GM18907 (cell line): ENCODE results near the gene MRPL39.

Source experiments
- ATAC-seq: cut with Tn5 transposase; IDR thresholded peaks from one replicate; pipeline ENCODE4 v1.9.1; 2021; ENCODE audit warnings: mild to moderate bottlenecking, moderate library complexity; ENCODE audit not compliant: unreplicated experiment

Gene MRPL39

DNA sequence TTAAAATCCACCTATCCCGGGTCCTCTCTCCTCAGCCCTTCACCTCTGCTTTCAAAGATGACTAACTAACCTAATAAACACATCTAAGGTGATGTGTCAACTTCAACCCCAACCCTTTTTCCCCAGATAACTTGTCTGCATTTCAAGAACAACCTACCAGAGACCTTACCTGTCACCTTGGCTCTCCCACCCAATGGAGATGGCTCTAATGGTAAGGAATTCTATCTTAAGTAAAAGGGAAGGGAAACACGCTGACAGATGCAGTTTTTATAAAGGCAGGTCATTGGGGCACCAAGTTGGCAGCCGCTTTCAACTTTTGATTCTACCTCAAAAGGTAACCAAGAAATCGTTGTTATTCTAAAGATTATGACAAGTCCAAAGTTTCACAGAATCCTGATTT, 37.6 kb downstream of the MRPL39 start:
- ATAC-seq = no peak

DNA sequence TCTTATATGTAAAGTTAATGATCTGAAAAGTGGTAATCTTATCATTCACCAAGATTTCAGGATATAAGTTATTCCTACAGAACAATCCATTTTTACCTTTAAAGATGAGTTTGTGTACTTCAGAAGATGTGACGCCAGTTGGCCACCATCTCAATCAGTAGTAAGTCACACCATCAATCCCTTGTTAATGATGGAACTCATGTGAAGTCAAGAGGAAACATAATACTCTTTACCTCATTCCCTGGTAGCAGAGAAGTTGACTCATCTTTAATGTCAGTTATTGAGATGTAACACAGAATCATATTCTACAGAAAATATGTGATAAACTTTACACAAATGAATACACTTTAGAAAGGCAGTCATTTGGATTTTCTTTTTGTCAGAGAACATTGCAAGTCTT, 38.2 kb downstream of the MRPL39 start:
- no peak for ATAC-seq

- no peak for ATAC-seq
Observed at GRCh38 chr21:25568246-25568645, 39.0 kb downstream of the MRPL39 start.

- ATAC-seq = no peak
Observed at GRCh38 chr21:25567472-25567871, 39.8 kb downstream of the MRPL39 start.

DNA sequence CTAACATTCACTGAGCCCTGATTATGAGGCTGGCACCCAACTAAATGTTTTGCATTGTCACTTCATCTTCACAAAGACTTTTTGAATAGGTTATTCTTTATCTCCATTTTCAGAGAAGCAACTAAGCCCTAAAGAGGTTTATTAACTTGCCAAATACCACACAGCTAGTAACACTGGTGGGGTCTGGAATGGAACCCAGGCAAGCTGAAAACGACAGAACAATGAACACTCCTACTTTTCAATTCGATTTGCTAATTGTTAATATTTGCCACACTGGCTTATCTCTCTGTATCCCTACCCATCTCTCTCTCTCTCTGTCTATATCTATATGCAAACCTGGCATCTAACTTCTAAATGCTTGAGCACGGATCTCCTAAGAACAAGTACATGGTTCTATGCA, 40.6 kb downstream of the MRPL39 start:
- no peak for ATAC-seq

GRCh38 chr21:25565272-25566211, 41.7 kb downstream of the MRPL39 start:
- ATAC-seq = no peak

DNA sequence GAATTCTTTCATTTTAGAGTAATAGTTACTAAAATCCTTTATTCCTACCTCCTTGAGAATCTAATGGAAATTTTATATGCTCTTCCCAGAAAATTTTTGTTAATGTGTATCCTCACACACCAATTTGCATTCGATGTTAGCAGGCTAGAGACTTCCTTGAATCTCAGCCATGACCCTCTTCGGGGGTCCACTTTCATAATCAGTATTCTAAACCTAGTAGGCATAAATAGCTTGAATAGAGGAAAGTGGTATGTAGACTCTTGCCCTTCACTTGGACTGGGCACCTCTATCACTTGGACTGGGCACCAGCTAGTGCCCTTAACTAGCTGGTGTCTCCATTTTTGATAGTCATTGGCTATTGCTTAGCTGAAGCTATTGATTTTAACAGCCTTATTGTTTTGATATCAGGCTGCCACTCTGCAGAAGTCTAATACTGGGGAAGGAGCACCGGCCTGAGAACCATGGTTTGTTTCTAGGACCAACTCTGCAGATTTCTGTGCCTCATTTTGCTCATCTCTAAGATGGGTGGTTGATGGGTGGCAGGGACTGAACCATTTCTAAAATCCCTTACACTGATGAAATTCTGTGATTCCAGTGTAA, 42.8 kb downstream of the MRPL39 start:
- ATAC-seq = no peak

- ATAC-seq = peak; percentile 32
Observed at GRCh38 chr21:25563361-25564116, 43.7 kb downstream of the MRPL39 start.

DNA sequence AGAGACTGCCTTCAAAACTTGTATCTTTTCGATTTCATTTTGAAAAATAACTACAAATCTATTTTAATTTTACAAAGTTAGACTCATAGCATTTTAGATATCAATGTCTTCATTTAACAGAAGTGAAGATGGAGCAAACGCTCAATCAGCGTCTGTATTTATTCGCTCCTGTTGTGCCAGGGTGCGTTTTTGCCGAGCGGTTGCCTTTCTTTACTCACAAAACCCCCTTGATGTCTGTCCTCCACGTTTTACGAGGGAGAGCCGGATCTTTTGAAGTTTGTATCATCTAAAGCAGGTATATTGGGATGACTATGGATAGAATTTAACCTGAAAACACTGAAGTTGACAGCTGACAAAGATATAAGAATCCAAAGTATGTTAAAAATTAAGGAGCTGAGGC, 44.6 kb downstream of the MRPL39 start:
- no peak for ATAC-seq

DNA sequence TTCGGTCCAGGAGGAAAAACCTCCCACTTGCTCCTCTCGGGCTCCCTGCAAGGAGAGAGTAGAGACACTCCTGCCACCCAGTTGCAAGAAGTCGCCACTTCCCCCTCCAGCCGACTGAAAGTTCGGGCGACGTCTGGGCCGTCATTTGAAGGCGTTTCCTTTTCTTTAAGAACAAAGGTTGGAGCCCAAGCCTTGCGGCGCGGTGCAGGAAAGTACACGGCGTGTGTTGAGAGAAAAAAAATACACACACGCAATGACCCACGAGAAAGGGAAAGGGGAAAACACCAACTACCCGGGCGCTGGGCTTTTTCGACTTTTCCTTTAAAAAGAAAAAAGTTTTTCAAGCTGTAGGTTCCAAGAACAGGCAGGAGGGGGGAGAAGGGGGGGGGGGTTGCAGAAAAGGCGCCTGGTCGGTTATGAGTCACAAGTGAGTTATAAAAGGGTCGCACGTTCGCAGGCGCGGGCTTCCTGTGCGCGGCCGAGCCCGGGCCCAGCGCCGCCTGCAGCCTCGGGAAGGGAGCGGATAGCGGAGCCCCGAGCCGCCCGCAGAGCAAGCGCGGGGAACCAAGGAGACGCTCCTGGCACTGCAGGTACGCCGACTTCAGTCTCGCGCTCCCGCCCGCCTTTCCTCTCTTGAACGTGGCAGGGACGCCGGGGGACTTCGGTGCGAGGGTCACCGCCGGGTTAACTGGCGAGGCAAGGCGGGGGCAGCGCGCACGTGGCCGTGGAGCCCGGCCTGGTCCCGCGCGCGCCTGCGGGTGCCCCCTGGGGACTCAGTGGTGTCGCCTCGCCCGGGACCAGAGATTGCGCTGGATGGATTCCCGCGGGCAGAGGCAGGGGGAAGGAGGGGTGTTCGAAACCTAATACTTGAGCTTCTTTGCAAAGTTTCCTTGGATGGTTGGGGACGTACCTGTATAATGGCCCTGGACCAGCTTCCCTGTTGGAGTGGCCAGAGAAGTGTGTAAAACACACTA, 45.3 kb downstream of the MRPL39 start:
- ATAC-seq = peak; percentile 47

GRCh38 chr21:25560891-25561290, 46.4 kb downstream of the MRPL39 start:
- no peak for ATAC-seq

- no peak for ATAC-seq
Observed at GRCh38 chr21:25560271-25560685, 47.0 kb downstream of the MRPL39 start.

DNA sequence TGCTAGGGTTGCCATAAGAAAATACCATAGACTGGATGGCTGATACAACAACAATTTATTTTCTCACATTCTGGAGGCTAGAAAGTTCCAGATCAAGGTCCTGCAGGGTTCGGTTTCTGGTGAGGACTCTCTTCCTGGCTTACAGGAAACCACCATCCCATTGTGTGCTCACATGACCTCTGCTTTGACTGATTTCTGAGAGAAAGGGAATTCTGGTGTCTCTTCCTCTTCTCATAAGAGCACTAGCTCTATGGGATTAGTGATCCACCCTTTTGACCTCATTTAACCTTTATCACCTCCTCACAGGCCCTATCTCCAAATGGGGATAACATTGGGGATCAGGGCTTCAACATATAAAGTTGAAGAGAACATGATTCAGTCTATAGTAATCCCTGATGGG, 47.5 kb downstream of the MRPL39 start:
- ATAC-seq = no peak

DNA sequence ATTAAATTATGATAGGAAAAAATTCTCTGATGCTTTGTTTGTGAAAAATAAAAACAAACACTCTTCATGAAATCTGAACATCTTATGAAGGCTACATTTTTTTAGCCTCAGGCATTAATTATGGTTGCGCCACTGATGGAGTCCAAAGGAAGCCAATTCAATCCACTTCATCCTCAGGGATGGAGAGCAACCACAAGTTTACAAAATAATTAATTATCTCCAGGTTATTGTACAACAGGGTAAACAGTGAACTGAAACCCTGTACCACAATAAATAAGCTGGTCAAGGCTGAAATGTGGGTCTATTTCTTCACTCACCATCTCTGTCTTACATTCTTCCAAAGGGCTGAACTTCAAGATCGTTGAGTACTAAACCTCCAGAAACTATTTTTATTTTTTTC, 49.2 kb downstream of the MRPL39 start:
- ATAC-seq = no peak

DNA sequence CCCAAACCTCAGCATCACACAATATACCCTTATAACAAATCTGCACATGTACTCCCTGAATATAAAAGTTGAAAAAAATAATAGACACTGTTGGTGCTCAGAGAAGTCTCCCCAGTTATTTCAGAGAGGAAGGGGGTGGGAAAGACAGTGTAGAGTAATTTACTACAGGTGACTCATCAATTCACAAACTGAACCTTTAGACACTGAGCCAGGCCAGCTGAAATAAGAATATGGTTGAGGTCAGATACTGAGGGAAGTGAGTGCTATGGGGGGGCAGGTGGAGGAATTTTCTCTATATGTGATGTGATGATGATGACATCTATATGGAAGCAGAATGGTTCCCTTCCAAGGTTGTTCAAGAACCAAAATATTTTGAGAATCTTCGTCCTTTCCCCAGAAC, 50.1 kb downstream of the MRPL39 start:
- no peak for ATAC-seq

GRCh38 chr21:25556091-25556490, 51.2 kb downstream of the MRPL39 start:
- ATAC-seq = no peak

- ATAC-seq = no peak
Observed at GRCh38 chr21:25555492-25555891, 51.8 kb downstream of the MRPL39 start.

DNA sequence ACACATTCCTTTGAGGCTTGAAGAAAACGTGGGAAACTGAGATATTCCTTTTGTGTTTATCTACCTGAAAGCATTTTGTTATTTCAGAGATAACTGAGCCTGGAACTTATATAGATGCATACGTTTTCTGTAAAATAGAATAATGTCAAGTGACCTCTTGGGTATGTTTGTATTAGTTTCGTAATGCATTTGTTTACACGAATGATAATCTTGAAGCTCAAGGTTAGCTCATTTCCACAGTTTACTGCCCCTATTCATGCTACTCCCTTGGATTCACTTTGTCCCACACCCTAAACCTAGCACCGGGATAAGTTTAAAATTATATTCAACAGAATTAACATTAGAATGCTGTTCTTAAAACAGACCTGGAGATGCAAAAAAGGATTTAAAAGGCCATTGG, 54.4 kb downstream of the MRPL39 start:
- no peak for ATAC-seq

DNA sequence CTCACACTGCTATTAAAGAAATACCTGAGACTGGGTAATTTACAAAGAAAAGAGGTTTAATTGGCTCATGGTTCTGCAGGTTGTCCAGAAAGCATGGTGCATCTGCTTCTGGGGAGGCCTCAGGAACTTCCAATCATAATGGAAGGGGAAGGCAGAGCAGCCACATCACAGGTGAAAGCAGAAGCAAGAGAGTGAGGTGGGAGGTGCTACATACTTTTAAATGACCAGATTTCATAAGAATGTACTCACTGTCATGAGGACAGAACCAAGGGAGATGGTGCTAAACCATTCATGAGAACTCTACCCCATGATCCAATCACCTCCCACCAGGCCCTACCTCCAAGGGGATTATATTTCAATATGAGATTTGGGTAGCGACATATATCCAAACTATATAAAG, 55.7 kb downstream of the MRPL39 start:
- ATAC-seq = no peak

GRCh38 chr21:25550352-25551120, 56.7 kb downstream of the MRPL39 start:
- no peak for ATAC-seq
